ENCODE measurements around the gene VILL. TPM values are rescaled to one million over a fixed set of nuclear protein-coding genes. Genes with fewer than 3 reads are reported as not detected.
A peak's percentile ranks its signal among the peaks of the same experiment; 100 is the strongest.

VILL gene
- total and polyA plus RNA-seq, 2 of the 8 experiments (the other 6 are each of a cell fraction or from before 2014, with no cell fraction given), result 4.1 to 4.2 TPM

DNA sequence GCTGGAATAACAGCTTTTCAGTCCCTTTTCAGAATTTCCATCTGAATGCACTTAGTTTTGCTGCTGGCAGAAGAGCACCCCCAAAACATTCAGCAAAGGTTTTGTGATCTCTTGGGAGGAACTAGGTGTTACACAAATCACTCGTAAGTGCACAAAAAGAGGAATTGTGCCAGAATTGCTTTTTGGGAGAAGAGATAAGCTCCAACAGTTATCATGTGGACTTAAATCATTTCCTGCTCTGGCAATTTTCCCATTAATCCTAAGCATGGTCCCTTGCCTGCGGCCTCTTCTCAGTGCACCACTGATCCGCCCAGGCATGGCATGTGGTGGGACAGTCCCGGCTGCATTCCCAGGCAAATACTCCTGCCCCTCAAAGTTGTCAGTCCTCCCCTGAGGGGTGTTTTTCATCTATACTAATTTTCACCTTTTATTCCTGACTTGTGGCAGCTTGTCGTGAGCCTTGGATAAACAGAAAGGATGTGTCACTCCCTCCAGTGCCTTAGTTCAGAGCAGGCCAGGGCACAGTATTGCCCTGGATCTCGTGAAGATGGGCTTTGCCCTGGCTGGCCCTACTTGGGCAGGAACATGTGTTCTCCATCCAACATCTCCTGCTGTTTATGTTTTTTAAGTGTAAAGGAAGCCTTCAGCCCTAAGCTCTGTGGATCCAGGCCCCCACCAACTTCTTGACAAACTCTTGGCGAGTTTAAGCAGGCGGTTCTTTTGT is 44.6 kb upstream of the VILL start:
- Histone ChIP-seq H3K4ac (replicated peaks; ENCODE audit: insufficient read length, low read depth, low read length) (no peak overlapping the region), H3K4me3 (ENCODE audit: extremely low read depth in 1 of 4, insufficient read depth in 2 of 4, low read depth in 3 of 4, low read length in 4 of 4) (no peak overlapping the region), H3K9me3 (ENCODE audit: insufficient read depth in 2 of 2, low read depth in 1 of 2, low read length in 1 of 2) (no peaks in the 10 kb centered on the region), H2BK120ac (replicated peaks; ENCODE audit: low read depth, low read length) (no peak overlapping the region), H2AFZ (ENCODE audit: low read length) (no peak overlapping the region), H2BK20ac (ENCODE audit: low read length) (no peak overlapping the region), H2AK5ac (ENCODE audit: low read depth, low read length) (no peak overlapping the region; the same call in 1 of the 2 replicates), H3K23me2 (ENCODE audit: low read depth, low read length) (no peaks in the 10 kb centered on the region), H2BK12ac (ENCODE audit: low read depth, low read length) (peak overlapping the region; percentile 11; the same call in 1 of the 2 replicates), H3K27me3 (replicated peaks in 1 of 4; ENCODE audit: control insufficient read depth in 3 of 4, extremely low read depth in 1 of 4, insufficient read depth in 3 of 4, low read length in 3 of 4) (no peaks in the 10 kb centered on the region), H3K56ac (replicated peaks; ENCODE audit: insufficient read length, low read depth, low read length) (no peak overlapping the region), H3K27ac (ENCODE audit: low read depth, low read length) (no peak overlapping the region), H3K9ac (replicated peaks in 1 of 4; ENCODE audit: extremely low read depth in 1 of 4, low read depth in 3 of 4, low read length in 3 of 4) (no peak overlapping the region), H4K8ac (ENCODE audit: extremely low read depth, insufficient read depth, low read length) (no peak overlapping the region), H4K5ac (ENCODE audit: insufficient read length, low read depth, low read length) (no peak overlapping the region), H3K4me2 (ENCODE audit: insufficient read depth in 1 of 2, low read depth in 2 of 2, low read length in 2 of 2) (no peak overlapping the region), H2BK15ac (ENCODE audit: low read length) (no peak overlapping the region), H2BK5ac (ENCODE audit: low read depth, low read length) (no peak overlapping the region), H3K14ac (ENCODE audit: insufficient read length) (no peak overlapping the region), H3K23ac (ENCODE audit: insufficient read length) (no peak overlapping the region), H3K36me3 (ENCODE audit: control insufficient read depth in 2 of 4, insufficient read depth in 4 of 4, low read length in 3 of 4) (no peaks in the 10 kb centered on the region), H3K79me1 (ENCODE audit: low read depth, low read length) (no peaks in the 10 kb centered on the region; the same call in 1 of the 2 replicates), H3K79me2 (ENCODE audit: control insufficient read depth in 1 of 2, insufficient read depth in 2 of 2, low read length in 2 of 2) (no peaks in the 10 kb centered on the region), H3K4me1 (replicated peaks in 1 of 4; ENCODE audit: control insufficient read depth in 3 of 4, insufficient read depth in 4 of 4, low read length in 3 of 4) (peaks cover 0 to 6% (median 2%) of the 10 kb centered on the region in 4 experiments; a peak in 3 of 7 replicates), H3K18ac (ENCODE audit: extremely low read depth, low read length) (no peak overlapping the region; the same call in 1 of the 2 replicates), H4K20me1 (replicated peaks in 1 of 2; ENCODE audit: control insufficient read depth in 1 of 2, insufficient read depth in 2 of 2, low read length in 2 of 2) (peaks cover 0 to 3% of the 10 kb centered on the region in 2 experiments), H4K91ac (replicated peaks; ENCODE audit: insufficient read length, low read length) (no peak overlapping the region)
- TF ChIP-seq TEAD4 (IDR thresholded peaks at IDR 0.05; ENCODE audit: low read depth, low read length) (no peak), FOSL1 (IDR thresholded peaks at IDR 0.05; ENCODE audit: insufficient read depth, low read depth, low read length) (no peak), CTBP2 (IDR thresholded peaks at IDR 0.05; ENCODE audit: borderline replicate concordance, insufficient read depth, insufficient read length, low read length) (no peak), SAP30 (IDR thresholded peaks at IDR 0.05; ENCODE audit: insufficient read depth, insufficient replicate concordance, low read length) (no peak), POLR2AphosphoS5 (IDR thresholded peaks at IDR 0.05; ENCODE audit: low read depth, low read length) (no peak), MAFK (IDR thresholded peaks at IDR 0.05; ENCODE audit: low read depth, low read length) (no peak), YY1 (IDR thresholded peaks at IDR 0.05; ENCODE audit: low read depth, low read length) (no peak), SP1 (IDR thresholded peaks at IDR 0.05; ENCODE audit: low read depth, low read length) (no peak)
- ChIA-PET POLR2A (ENCODE audit: partially characterized antibody) (no interaction called here), CTCF (ENCODE audit: partially characterized antibody) (interaction anchor here (0.6 to 3.0 kb wide), 10 partner anchors 9 to 94 kb away, joined by 3 to 13 read pairs (median 4); no protein-coding TSS in a partner anchor)
- DNase-seq (ENCODE audit: low read depth in 1 of 2, low spot score in 2 of 2) (peak in 1 of 2 experiments; percentile 42), FAIRE-seq (no peak)
- 85% methylated on average over 8 of the region's 8 CpGs; no CpG with 5 or more reads in 1 of the 2 experiments for WGBS, 2 experiments (ENCODE audit: extremely low coverage in 1 of 2, insufficient coverage in 1 of 2, insufficient read length in 1 of 2, insufficient replicate concordance in 2 of 2, low coverage in 1 of 2, low lambda C conversion rate in 2 of 2, missing lambda C conversion rate in 1 of 2)
